Gastrocnemius medialis (tissue), 4 donors: ENCODE results near the gene SLC17A5.

Experiments
- POLR2A ChIP-seq, 2 donors: fragments of 450-650 bp; IDR thresholded peaks; one replicate each; pipeline ENCODE4 v1.6.1; 2017; ENCODE audit warnings: antibody characterized with exemption in 2 of 2, mild to moderate bottlenecking in 2 of 2, moderate library complexity in 2 of 2
- TF ChIP-seq, protein P1 (sequence below), 5 experiments: fragments of 450-650 bp in 3 of 5; fragments of 200-600 bp in 2 of 5; sonication (generic) in 2 of 5; IDR thresholded peaks in 4 of 5; conservative IDR thresholded peaks in 1 of 5; 1 replicate in 4 of 5; 2 replicates in 1 of 5; pipeline ENCODE4 v1.5.1; 2016 to 2019; ENCODE audit warnings: antibody characterized with exemption in 5 of 5, mild to moderate bottlenecking in 3 of 5, moderate library complexity in 3 of 5

DNA sequence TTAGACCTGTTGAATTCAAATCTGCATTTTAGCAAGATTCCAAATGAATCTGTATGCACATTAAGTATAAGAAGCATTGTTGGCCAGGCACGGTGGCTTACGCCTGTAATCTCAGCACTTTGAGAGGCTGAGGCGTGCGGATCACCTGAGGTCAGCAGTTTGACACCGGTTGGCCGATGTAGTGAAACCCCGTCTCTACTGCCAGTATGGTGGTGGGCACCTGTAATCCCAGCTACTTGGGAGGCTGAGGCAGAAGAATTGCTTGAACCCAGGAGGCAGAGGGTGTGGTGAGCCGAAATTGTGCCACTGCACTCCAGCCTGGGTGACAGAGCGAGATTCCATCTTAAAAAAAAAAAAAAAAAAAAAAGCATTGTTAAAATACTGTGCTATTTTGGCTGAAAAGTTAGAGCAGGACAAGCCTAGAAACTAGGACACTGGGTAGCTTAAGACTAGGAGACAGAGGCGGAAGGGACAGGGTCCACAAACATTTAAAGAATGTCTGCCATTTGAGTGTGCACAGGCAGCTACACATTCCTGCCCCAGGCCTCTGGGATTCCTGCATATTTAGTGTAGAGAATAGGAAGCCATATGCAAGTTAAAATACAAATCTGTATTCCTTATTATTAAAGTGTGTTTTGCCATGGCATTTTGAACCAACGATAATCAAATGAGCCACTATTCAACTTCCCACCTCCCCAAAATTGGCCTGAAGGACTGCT lies 87.9 kb downstream of the SLC17A5 start:
- TF ChIP-seq POLR2A (IDR thresholded peaks at IDR 0.05): no peak
- TF ChIP-seq, protein P1, sequence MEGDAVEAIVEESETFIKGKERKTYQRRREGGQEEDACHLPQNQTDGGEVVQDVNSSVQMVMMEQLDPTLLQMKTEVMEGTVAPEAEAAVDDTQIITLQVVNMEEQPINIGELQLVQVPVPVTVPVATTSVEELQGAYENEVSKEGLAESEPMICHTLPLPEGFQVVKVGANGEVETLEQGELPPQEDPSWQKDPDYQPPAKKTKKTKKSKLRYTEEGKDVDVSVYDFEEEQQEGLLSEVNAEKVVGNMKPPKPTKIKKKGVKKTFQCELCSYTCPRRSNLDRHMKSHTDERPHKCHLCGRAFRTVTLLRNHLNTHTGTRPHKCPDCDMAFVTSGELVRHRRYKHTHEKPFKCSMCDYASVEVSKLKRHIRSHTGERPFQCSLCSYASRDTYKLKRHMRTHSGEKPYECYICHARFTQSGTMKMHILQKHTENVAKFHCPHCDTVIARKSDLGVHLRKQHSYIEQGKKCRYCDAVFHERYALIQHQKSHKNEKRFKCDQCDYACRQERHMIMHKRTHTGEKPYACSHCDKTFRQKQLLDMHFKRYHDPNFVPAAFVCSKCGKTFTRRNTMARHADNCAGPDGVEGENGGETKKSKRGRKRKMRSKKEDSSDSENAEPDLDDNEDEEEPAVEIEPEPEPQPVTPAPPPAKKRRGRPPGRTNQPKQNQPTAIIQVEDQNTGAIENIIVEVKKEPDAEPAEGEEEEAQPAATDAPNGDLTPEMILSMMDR (IDR thresholded peaks at IDR 0.05 in 4 of 5, conservative IDR thresholded peaks at IDR 0.05 in 1 of 5): no peak
